GM12891 (cell line): ENCODE measurements around the gene LILRA5.

Experiments used
- POLR2A ChIP-seq: IDR thresholded peaks from 2 replicates; pipeline ENCODE4 v1.6.1; 2011; ENCODE audit warnings: low read depth, low read length, control low read depth
- SPI1 ChIP-seq: IDR thresholded peaks from 2 replicates; pipeline ENCODE4 v1.6.1; 2011; ENCODE audit warnings: low read depth, low read length, control low read depth
- TAF1 ChIP-seq: IDR thresholded peaks from 2 replicates; pipeline ENCODE4 v1.6.1; 2011; ENCODE audit warnings: low read depth, low read length, control low read depth

DNA sequence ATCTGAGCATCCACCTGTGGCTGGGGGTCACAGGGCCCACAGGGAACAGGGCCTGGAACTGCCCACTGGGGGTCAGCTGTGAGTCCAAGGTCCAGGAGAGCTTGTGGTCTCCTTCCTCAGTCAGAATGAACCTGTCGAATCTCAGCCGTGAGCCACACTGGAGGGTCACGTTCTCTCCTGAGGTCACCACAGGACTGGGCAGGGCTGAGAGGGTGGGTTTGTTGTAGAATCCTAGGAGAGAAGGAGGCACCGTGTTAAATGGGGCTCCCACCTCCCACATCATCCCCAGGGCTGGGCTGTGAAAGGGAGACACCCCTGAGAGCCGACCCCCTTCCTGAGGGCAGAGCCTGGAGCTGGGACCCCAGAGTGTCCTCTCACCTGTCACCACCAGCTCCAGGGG, 1.5 kb downstream of the LILRA5 start:
- TF ChIP-seq TAF1 (no peak), POLR2A (no peak), SPI1 (no peak)
